ENCODE data around the gene ZNF205.
A peak's percentile ranks its signal among the peaks of the same experiment; 100 is the strongest.

ZNF205 gene

GRCh38 chr16:3152277-3152990 is 40.0 kb downstream of the ZNF205 start (continued):
- TF ChIP-seq KLF7 (tag by site-specific recombination; IDR thresholded peaks at IDR 0.05; ENCODE audit: borderline replicate concordance), result peak; percentile 82; the same call in 1 of the 2 replicates
- TF ChIP-seq ZBTB26 (tag by site-specific recombination; optimal IDR thresholded peaks at IDR 0.05), result peak; percentile 55
- no peak for TF ChIP-seq ZNF768 (tag by site-specific recombination; IDR thresholded peaks at IDR 0.05)
- peak; percentile 89 for TF ChIP-seq KLF16 (tag by site-specific recombination; IDR thresholded peaks at IDR 0.05)
- TF ChIP-seq ZNF280D (tag by site-specific recombination; IDR thresholded peaks at IDR 0.05), result 0 out of 2 replicates have a peak, but pooled peaks have one; percentile 52
- TF ChIP-seq ZNF223 (tag by site-specific recombination; IDR thresholded peaks at IDR 0.05), result no peak
- no peak for TF ChIP-seq ZNF48 (tag by site-specific recombination; IDR thresholded peaks at IDR 0.05)
- peak; percentile 55; the same call in 1 of the 2 replicates for TF ChIP-seq ZNF10 (tag by site-specific recombination; IDR thresholded peaks at IDR 0.05)
- TF ChIP-seq ZNF202 (tag by site-specific recombination; IDR thresholded peaks at IDR 0.05; ENCODE audit: borderline replicate concordance), result no peak
- peak; percentile 92 for TF ChIP-seq ZNF184 (tag by site-specific recombination; IDR thresholded peaks at IDR 0.05)
- peak; percentile 85 for TF ChIP-seq ZNF148 (tag by site-specific recombination; IDR thresholded peaks at IDR 0.05; ENCODE audit: borderline replicate concordance)
- no peak for TF ChIP-seq ZNF19 (tag by site-specific recombination; IDR thresholded peaks at IDR 0.05; ENCODE audit: low read depth)
- TF ChIP-seq ZNF530 (tag by site-specific recombination; IDR thresholded peaks at IDR 0.05; ENCODE audit: low read depth), result no peak
- peak; percentile 67 for TF ChIP-seq GLIS2 (tag by site-specific recombination; IDR thresholded peaks at IDR 0.05)
- peak; percentile 72; the same call in 1 of the 2 replicates for TF ChIP-seq ZNF449 (tag by site-specific recombination; IDR thresholded peaks at IDR 0.05)
- peak; percentile 94 for TF ChIP-seq BCL11A (tag by site-specific recombination; IDR thresholded peaks at IDR 0.05; ENCODE audit: low read depth)
- peak; percentile 95 for TF ChIP-seq ZNF2 (tag by site-specific recombination; IDR thresholded peaks at IDR 0.05)
- TF ChIP-seq ZNF521 (tag by site-specific recombination; IDR thresholded peaks at IDR 0.05), result no peak
- TF ChIP-seq TSHZ1 (tag by site-specific recombination; IDR thresholded peaks at IDR 0.05; ENCODE audit: borderline replicate concordance), result peak; percentile 68; the same call in 1 of the 2 replicates
- TF ChIP-seq ZFHX2 (tag by site-specific recombination; conservative IDR thresholded peaks at IDR 0.05), result peak; percentile 74
- TF ChIP-seq ZBTB48 (tag by site-specific recombination; IDR thresholded peaks at IDR 0.05), result peak; percentile 90
- peak; percentile 19; the same call in 1 of the 2 replicates for TF ChIP-seq MZF1 (tag by site-specific recombination; IDR thresholded peaks at IDR 0.05; ENCODE audit: borderline replicate concordance)
- TF ChIP-seq ZBTB11 (tag by site-specific recombination; conservative IDR thresholded peaks at IDR 0.05; ENCODE audit: low read depth), result peak; percentile 28; the same call in 1 of the 2 replicates
